Endodermal cell (in vitro differentiated cells): ENCODE measurements around the gene CPNE6. TPM values are rescaled to one million over a fixed set of nuclear protein-coding genes. Genes with fewer than 3 reads are reported as not detected.

Experiments
- DNase-seq: peaks from one replicate; pipeline ENCODE4 v3.0.0-alpha.2; 2017
- H3K27ac ChIP-seq: 2 replicates; pipeline ENCODE4 v1.5.1; 2013; ENCODE audit warnings: mild to moderate bottlenecking, low read depth, low read length, moderate library complexity
- H3K27me3 ChIP-seq: 2 replicates; pipeline ENCODE4 v1.6.1; 2013; ENCODE audit warnings: mild to moderate bottlenecking, low read length, moderate library complexity; ENCODE audit not compliant: insufficient read depth, control insufficient read depth, poor library complexity, severe bottlenecking
- H3K36me3 ChIP-seq: 2 replicates; pipeline ENCODE4 v1.7.0; 2013; ENCODE audit warnings: mild to moderate bottlenecking, low read length, moderate library complexity; ENCODE audit not compliant: control insufficient read depth, insufficient read depth
- H3K4me1 ChIP-seq: one replicate; pipeline ENCODE4 v1.7.0; 2013; ENCODE audit warnings: low read length; ENCODE audit not compliant: control insufficient read depth, insufficient read depth
- H3K4me3 ChIP-seq: 2 replicates; pipeline ENCODE4 v1.5.1; 2013; ENCODE audit warnings: mild to moderate bottlenecking, low read length, moderate library complexity
- H3K9ac ChIP-seq: 2 replicates; pipeline ENCODE4 v1.6.1; 2013; ENCODE audit warnings: mild to moderate bottlenecking, low read length, moderate library complexity; ENCODE audit not compliant: poor library complexity, severe bottlenecking; ENCODE audit errors: extremely low read depth
- H3K9me3 ChIP-seq: 2 replicates; pipeline ENCODE4 v1.6.1; 2013; ENCODE audit warnings: mild to moderate bottlenecking, low read length, moderate library complexity; ENCODE audit not compliant: control insufficient read depth
- H3K27ac Mint-ChIP-seq: 2 replicates; pipeline ENCODE4 v1.8.0; 2020; ENCODE audit warnings: mixed read lengths
- H3K27me3 Mint-ChIP-seq: 2 replicates; pipeline ENCODE4 v1.8.0; 2021; ENCODE audit warnings: mild to moderate bottlenecking, mixed read lengths; ENCODE audit not compliant: insufficient read depth
- H3K36me3 Mint-ChIP-seq: 2 replicates; pipeline ENCODE4 v1.8.0; 2020; ENCODE audit warnings: low read depth, mixed read lengths
- H3K4me1 Mint-ChIP-seq: 2 replicates; pipeline ENCODE4 v1.8.0; 2020; ENCODE audit warnings: mixed read lengths
- H3K4me3 Mint-ChIP-seq: 2 replicates; pipeline ENCODE4 v1.8.0; 2020; ENCODE audit warnings: mild to moderate bottlenecking, moderate library complexity, mixed read lengths
- H3K9me3 Mint-ChIP-seq: 2 replicates; pipeline ENCODE4 v1.8.0; 2020; ENCODE audit warnings: mild to moderate bottlenecking, mixed read lengths
- WGBS, 2 experiments: methylation state at CpG; one replicate each; pipeline versions ENCODE4 v1.1.5 to v1.1.7; 2013; ENCODE audit warnings: missing lambda C conversion rate in 2 of 2, mixed read lengths in 1 of 2; ENCODE audit not compliant: insufficient coverage in 1 of 2, insufficient read length in 1 of 2; 5-methylcytosine and 5-hydroxymethylcytosine counted together
- total RNA-seq, 2 donors: library from RNA; stranded (reverse); fragmentation: NEBNext Ultra II Directional in 1 of 2; extraction: Animal tissue kit (Norgen Biotek cat#: 25700) in 1 of 2; gene quantifications; 2 replicates in 1 of 2; 3 replicates in 1 of 2; pipeline ENCODE4 v1.2.1, GENCODE V29; 2021
- TF ChIP-seq, protein P1 (sequence below): fragments of 200-600 bp; sonication (generic); conservative IDR thresholded peaks from 2 replicates; pipeline ENCODE4 v1.5.0; 2021; ENCODE audit warnings: antibody characterized with exemption, mild to moderate bottlenecking

CPNE6 gene
- total RNA-seq, 2 donors from 2014 or later: not detected

DNA sequence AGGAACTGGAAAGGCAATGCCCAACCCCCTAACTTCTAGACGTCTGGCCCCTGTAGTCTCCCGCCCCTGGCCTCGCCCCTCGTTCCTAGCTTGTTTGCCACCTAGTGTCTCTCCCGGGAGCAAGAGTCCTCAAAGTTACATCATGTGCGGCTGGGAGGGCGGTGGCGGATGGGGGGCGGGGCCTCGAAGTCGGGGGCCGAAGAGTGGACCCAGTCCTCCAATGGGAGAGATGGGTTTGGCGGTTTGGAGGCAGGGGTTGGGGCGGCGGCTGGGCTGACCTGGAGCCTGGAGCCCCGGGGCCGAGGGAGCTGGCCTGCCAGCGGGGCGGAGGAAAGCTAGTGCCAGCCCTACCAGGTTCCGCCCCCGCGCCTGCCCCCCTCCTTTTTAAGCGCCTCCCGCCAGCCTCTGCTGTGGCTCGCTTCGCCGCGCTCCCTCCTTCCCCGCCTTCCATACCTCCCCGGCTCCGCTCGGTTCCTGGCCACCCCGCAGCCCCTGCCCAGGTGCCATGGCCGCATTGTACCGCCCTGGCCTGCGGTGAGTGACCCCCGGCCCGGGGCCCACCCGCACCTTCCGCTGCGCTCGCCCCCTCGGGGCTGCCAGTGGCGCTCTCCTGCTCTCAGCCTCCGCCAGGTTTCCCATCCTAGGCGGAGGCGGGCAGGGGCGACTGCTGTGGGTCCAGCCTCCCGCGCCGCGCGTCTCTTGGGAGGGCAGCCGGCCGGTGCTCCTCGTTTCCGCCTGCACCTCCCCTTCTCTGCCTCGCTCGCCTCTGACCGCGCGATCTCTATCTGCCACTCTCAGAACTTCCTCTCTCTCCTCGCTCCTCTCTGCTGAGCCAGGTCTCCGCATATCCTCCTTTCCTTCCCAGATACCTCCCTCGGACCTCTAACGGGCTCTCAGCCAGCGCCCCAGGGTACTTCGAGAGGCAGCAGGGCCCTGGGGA lies 22.8 kb downstream of the CPNE6 start, which contains the start of gene PCK2:
Gene PCK2 (plus strand): TSS at position 411 of the 940 bp plus-strand sequence. CDS start 95 bp downstream, at position 506.
- H3K27ac Mint-ChIP-seq: peak within 1 kb of the TSS; percentile 93
- DNase-seq: peak; percentile 99
- Histone ChIP-seq H3K36me3 (no peaks in the 10 kb centered on the region), H3K4me1 (no peaks in the 10 kb centered on the region), H3K9ac (peak within 1 kb of the TSS; percentile 78), H3K9me3 (no peaks in the 10 kb centered on the region), H3K4me3 (peak within 1 kb of the TSS; percentile 87), H3K27me3 (no peaks in the 10 kb centered on the region), H3K27ac (peak within 1 kb of the TSS; percentile 29)
- TF ChIP-seq, protein P1, sequence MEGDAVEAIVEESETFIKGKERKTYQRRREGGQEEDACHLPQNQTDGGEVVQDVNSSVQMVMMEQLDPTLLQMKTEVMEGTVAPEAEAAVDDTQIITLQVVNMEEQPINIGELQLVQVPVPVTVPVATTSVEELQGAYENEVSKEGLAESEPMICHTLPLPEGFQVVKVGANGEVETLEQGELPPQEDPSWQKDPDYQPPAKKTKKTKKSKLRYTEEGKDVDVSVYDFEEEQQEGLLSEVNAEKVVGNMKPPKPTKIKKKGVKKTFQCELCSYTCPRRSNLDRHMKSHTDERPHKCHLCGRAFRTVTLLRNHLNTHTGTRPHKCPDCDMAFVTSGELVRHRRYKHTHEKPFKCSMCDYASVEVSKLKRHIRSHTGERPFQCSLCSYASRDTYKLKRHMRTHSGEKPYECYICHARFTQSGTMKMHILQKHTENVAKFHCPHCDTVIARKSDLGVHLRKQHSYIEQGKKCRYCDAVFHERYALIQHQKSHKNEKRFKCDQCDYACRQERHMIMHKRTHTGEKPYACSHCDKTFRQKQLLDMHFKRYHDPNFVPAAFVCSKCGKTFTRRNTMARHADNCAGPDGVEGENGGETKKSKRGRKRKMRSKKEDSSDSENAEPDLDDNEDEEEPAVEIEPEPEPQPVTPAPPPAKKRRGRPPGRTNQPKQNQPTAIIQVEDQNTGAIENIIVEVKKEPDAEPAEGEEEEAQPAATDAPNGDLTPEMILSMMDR: peak; percentile 27
- H3K4me1 Mint-ChIP-seq: peaks cover 32% of the 10 kb centered on the region
- peak within 1 kb of the TSS; percentile 90 for H3K4me3 Mint-ChIP-seq
- peaks cover 11% of the 10 kb centered on the region for H3K36me3 Mint-ChIP-seq
- peaks cover 13% of the 10 kb centered on the region for H3K27me3 Mint-ChIP-seq
- 1 to 2% methylated on average over 34 to 68 of the region's 68 CpGs for WGBS, 2 experiments
- no peaks in the 10 kb centered on the region for H3K9me3 Mint-ChIP-seq

DNA sequence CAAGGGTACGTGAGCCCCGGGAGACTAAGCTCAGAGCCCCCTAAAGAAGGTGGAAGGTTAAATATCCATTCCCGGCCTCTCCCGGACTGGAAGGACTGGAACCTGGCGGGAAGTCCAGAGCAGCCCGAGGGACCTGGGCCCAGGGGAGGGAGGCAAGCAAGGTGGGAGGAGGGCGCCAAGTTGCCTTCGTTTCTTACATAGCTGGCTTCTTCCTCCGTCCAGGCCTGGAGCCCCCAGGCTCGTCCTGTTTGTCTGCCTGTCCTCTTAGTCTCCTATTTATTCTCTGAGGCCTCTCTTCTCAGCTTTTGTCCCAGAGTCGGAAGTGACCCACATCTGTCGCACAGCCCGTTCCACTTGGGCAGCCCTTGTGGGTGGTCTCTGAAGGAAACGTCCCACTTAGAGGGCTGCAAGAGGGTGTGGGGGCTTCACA lies 23.5 kb downstream of the CPNE6 start:
- 17 to 29% methylated on average over 2 to 14 of the region's 14 CpGs for WGBS, 2 experiments
- H3K4me3 Mint-ChIP-seq: peak overlapping the region; percentile 90
- no peaks in the 10 kb centered on the region for H3K9me3 Mint-ChIP-seq
- TF ChIP-seq, protein P1: no peak
- Histone ChIP-seq H3K27ac (no peak overlapping the region), H3K9me3 (no peaks in the 10 kb centered on the region), H3K9ac (peak overlapping the region; percentile 78), H3K4me1 (no peaks in the 10 kb centered on the region), H3K4me3 (peak overlapping the region; percentile 87), H3K27me3 (no peaks in the 10 kb centered on the region), H3K36me3 (no peaks in the 10 kb centered on the region)
- H3K4me1 Mint-ChIP-seq: peaks cover 29% of the 10 kb centered on the region
- peaks cover 16% of the 10 kb centered on the region for H3K36me3 Mint-ChIP-seq
- DNase-seq: no peak
- H3K27ac Mint-ChIP-seq: peak overlapping the region; percentile 93
- H3K27me3 Mint-ChIP-seq: peaks cover 13% of the 10 kb centered on the region

DNA sequence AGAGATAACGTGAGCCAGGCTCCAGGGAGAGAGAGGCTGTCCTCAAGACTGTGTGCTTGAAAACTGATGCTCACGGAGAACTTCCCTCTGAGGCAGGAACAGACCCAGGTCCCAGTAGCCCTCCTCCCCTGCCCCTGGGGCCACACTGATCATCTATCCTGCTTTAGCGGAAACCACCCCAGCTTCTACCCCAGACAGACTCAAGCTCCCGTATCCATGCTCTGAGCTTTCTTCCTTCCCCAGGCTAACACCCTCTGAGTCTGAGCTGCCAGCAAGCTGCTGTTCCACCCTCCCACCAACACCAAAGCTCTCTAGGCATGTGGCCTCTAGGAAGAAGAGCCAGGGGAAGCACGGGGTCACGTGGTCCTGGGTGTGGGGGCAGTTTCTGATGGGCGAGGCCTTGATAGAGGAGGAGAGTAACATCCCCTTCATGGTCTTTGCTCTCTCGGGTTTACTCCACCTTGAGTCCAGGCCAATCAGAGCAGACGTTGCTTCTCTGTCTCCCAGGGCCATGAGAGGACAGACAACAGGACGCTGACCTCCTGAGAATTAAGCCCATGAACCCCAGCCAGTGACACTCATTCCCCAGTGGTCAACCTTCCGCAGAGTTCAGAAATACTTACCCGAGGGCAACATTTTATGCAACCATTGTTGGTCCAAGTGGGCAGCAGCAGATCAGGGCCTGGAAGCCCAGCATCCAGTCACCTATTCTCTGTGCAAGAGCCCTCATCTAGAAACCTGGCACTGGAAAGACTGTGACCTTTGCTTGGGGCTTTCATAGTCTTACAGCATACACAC lies 24.1 kb downstream of the CPNE6 start:
- Mint-ChIP-seq H3K4me3 (peak overlapping the region; percentile 90), H3K27ac (peak overlapping the region; percentile 93), H3K36me3 (peaks cover 20% of the 10 kb centered on the region), H3K4me1 (peaks cover 28% of the 10 kb centered on the region), H3K27me3 (peaks cover 13% of the 10 kb centered on the region), H3K9me3 (no peaks in the 10 kb centered on the region)
- Histone ChIP-seq H3K9ac (peak overlapping the region; percentile 78), H3K9me3 (no peaks in the 10 kb centered on the region), H3K4me1 (no peaks in the 10 kb centered on the region), H3K27me3 (no peaks in the 10 kb centered on the region), H3K36me3 (no peaks in the 10 kb centered on the region), H3K4me3 (peak overlapping the region; percentile 87), H3K27ac (no peak overlapping the region)
- DNase-seq: peak; percentile 90
- WGBS, 2 experiments: 52 to 56% methylated on average over 5 to 12 of the region's 12 CpGs
- TF ChIP-seq, protein P1: no peak
